Neural cell (in vitro differentiated cells): ENCODE data around the gene LRRC26. TPM values are rescaled to one million over a fixed set of nuclear protein-coding genes. Genes with fewer than 3 reads are reported as not detected.

Experiments used
- H2AFZ ChIP-seq: fragments of 200-600, 300-800 bp; sonication (generic), shearing (Covaris generic); 2 replicates; pipeline ENCODE4 v1.6.0; 2014; ENCODE audit warnings: low read depth, mild to moderate bottlenecking, antibody characterized with exemption, low read length, moderate library complexity
- H3F3A ChIP-seq: fragments of 200-600 bp; shearing (Covaris generic); 2 replicates; pipeline ENCODE4 v1.6.1; 2016; ENCODE audit warnings: mild to moderate bottlenecking, moderate library complexity, mixed read lengths, antibody characterized with exemption, low read length; ENCODE audit not compliant: insufficient read depth, poor library complexity, severe bottlenecking
- H3K27ac ChIP-seq: fragments of 200-600, 300-800 bp; sonication (generic), shearing (Covaris generic); 2 replicates; pipeline ENCODE4 v1.5.1; 2014; ENCODE audit warnings: mild to moderate bottlenecking, low read length, moderate library complexity
- H3K27me3 ChIP-seq: fragments of 300-800, 200-600 bp; sonication (generic), shearing (Covaris generic); 2 replicates; pipeline ENCODE4 v1.6.0; 2014; ENCODE audit warnings: mild to moderate bottlenecking, low read depth, low read length, moderate library complexity; ENCODE audit not compliant: insufficient read depth
- H3K36me3 ChIP-seq: fragments of 300-800, 200-600 bp; sonication (generic), shearing (Covaris generic); 2 replicates; pipeline ENCODE4 v1.5.1; 2014; ENCODE audit warnings: mild to moderate bottlenecking, antibody characterized with exemption, low read length, moderate library complexity; ENCODE audit not compliant: insufficient read depth
- H3K4me2 ChIP-seq: fragments of 300-800, 200-600 bp; sonication (generic), shearing (Covaris generic); 2 replicates; pipeline ENCODE4 v1.6.0; 2014; ENCODE audit warnings: mild to moderate bottlenecking, low read length
- H3K4me3 ChIP-seq: fragments of 300-800, 200-600 bp; sonication (generic), shearing (Covaris generic); 2 replicates; pipeline ENCODE4 v1.5.1; 2014; ENCODE audit warnings: mild to moderate bottlenecking, low read length, moderate library complexity
- H3K79me2 ChIP-seq: fragments of 200-600 bp; shearing (Covaris generic); replicated peaks from 2 replicates; pipeline ENCODE4 v1.6.0; 2014; ENCODE audit warnings: mild to moderate bottlenecking, low read length, moderate library complexity; ENCODE audit not compliant: insufficient read depth
- H3K9ac ChIP-seq: fragments of 300-800, 200-600 bp; sonication (generic), shearing (Covaris generic); 2 replicates; pipeline ENCODE4 v1.6.1; 2016; ENCODE audit warnings: mild to moderate bottlenecking, low read length, mixed read lengths
- H3K9me2 ChIP-seq: fragments of 200-600 bp; shearing (Covaris generic); 2 replicates; pipeline ENCODE4 v1.6.1; 2016; ENCODE audit warnings: mild to moderate bottlenecking, low read length, mixed read lengths; ENCODE audit not compliant: insufficient read depth
- H3K9me3 ChIP-seq: fragments of 200-600, 300-800 bp; sonication (generic), shearing (Covaris generic); 2 replicates; pipeline ENCODE4 v1.6.1; 2016; ENCODE audit warnings: mild to moderate bottlenecking, mixed run types, low read length, moderate library complexity, mixed read lengths
- H4K20me1 ChIP-seq: fragments of 200-600 bp; shearing (Covaris generic); 2 replicates; pipeline ENCODE4 v1.6.1; 2016; ENCODE audit warnings: mild to moderate bottlenecking, mixed run types; ENCODE audit not compliant: insufficient read depth
- EP300 ChIP-seq: fragments of 450-650 bp; conservative IDR thresholded peaks from 2 replicates; pipeline ENCODE4 v1.6.1; 2014; ENCODE audit warnings: antibody characterized with exemption, mild to moderate bottlenecking, moderate library complexity; ENCODE audit not compliant: poor library complexity, severe bottlenecking
- EZH2 ChIP-seq: fragments of 200-600, 300-800 bp; shearing (Covaris generic), sonication (generic); IDR thresholded peaks from 2 replicates; pipeline ENCODE4 v1.6.1; 2014; ENCODE audit warnings: antibody characterized with exemption, low read length, borderline replicate concordance, mild to moderate bottlenecking; ENCODE audit not compliant: insufficient read depth, poor library complexity, severe bottlenecking
- MXI1 ChIP-seq: fragments of 450-650 bp; conservative IDR thresholded peaks from 2 replicates; pipeline ENCODE4 v1.6.1; 2014; ENCODE audit warnings: antibody characterized with exemption, mild to moderate bottlenecking; ENCODE audit not compliant: poor library complexity, severe bottlenecking
- POLR2AphosphoS5 ChIP-seq: IDR thresholded peaks from 2 replicates; pipeline ENCODE4 v1.6.1; 2012
- RAD21 ChIP-seq: fragments of 450-650 bp; conservative IDR thresholded peaks from 2 replicates; pipeline ENCODE4 v1.6.1; 2014; ENCODE audit warnings: antibody characterized with exemption, mild to moderate bottlenecking, moderate library complexity
- SMC3 ChIP-seq: fragments of 450-650 bp; conservative IDR thresholded peaks from 2 replicates; pipeline ENCODE4 v1.6.1; 2014; ENCODE audit warnings: antibody characterized with exemption, mild to moderate bottlenecking, moderate library complexity; ENCODE audit not compliant: poor library complexity
- TAF1 ChIP-seq: IDR thresholded peaks from 2 replicates; pipeline ENCODE4 v1.6.1; 2012; ENCODE audit warnings: low read depth
- polyA plus RNA-seq: library from polyadenylated mRNA; depleted of rRNA; stranded (reverse); fragments of >200 nt; gene quantifications from 2 replicates; pipeline ENCODE4 v1.2.3, GENCODE V29; 2014
- TF ChIP-seq, protein P1 (sequence below): fragments of 450-650 bp; IDR thresholded peaks from 2 replicates; pipeline ENCODE4 v1.5.1; 2014; ENCODE audit warnings: antibody characterized with exemption, mild to moderate bottlenecking, moderate library complexity; ENCODE audit not compliant: poor library complexity, severe bottlenecking
- TF ChIP-seq, protein P2 (sequence below): IDR thresholded peaks from 2 replicates; pipeline ENCODE4 v1.6.1; 2012; ENCODE audit warnings: borderline replicate concordance

Gene LRRC26
- polyA plus RNA-seq, 1 donor from 2014 or later: 2.2 TPM

DNA sequence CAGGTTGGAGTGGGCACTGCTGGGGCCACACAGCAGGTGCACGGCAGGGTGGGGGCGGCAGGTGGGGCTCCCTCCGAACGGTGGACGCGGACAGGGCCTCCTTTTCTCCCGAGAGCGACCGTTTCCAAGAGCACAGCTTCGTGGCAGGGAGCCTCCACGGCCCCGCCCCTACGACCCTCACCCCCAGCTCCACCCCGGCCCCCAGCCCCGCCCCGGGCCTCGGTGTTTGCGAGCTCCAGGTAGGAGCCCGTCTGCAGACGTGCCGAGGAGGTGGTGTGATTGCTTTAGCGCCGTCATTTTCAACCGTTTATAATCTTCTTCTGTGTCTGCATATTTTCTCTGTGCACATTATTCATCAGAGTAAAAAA, 22.1 kb downstream of the LRRC26 start:
- H3K9ac ChIP-seq: no peak overlapping the region
- no peaks in the 10 kb centered on the region for H3K9me2 ChIP-seq
- no peak overlapping the region for H3K4me3 ChIP-seq
- no peaks in the 10 kb centered on the region for H3K36me3 ChIP-seq
- no peak overlapping the region for H2AFZ ChIP-seq
- TF ChIP-seq EP300 (no peak), MXI1 (no peak), SMC3 (no peak), EZH2 (no peak), RAD21 (no peak)
- no peak overlapping the region for H3K27ac ChIP-seq
- H4K20me1 ChIP-seq: no peaks in the 10 kb centered on the region
- no peaks in the 10 kb centered on the region for H3F3A ChIP-seq
- no peaks in the 10 kb centered on the region for H3K9me3 ChIP-seq
- H3K79me2 ChIP-seq: no peaks in the 10 kb centered on the region
- no peak overlapping the region for H3K4me2 ChIP-seq
- peaks cover 14% of the 10 kb centered on the region for H3K27me3 ChIP-seq

DNA sequence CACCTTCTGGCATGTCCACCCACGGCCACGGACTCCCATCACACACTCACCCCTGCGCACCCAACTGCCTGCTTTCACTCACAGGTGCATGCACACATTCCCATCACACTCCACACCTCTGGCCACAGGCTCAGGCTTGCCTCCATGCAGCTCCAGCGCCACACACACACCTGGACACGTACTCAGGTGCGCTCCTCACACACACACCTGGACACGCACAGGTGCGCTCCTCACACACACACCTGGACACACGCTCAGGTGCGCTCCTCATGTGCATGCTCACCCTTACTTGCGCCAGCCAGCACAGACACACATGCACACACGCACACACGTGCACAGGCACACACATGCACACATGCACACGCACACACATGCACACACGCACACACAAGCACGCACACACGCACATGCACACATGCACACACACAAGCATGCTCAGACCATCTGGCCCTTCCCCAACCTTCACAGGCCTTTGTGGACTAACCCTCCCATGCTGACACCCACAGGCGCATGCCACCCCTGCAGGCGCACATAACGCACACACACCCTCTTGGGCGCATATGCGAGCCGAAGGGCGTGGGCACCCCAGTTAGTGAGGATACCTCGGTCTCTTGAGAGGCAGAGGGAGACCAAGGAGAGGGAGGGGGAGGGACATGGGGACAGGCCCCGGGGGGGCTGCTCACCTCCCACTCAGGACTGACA, 22.6 kb downstream of the LRRC26 start:
- TF ChIP-seq EP300 (no peak), SMC3 (no peak), MXI1 (no peak)
- TF ChIP-seq, protein P1, sequence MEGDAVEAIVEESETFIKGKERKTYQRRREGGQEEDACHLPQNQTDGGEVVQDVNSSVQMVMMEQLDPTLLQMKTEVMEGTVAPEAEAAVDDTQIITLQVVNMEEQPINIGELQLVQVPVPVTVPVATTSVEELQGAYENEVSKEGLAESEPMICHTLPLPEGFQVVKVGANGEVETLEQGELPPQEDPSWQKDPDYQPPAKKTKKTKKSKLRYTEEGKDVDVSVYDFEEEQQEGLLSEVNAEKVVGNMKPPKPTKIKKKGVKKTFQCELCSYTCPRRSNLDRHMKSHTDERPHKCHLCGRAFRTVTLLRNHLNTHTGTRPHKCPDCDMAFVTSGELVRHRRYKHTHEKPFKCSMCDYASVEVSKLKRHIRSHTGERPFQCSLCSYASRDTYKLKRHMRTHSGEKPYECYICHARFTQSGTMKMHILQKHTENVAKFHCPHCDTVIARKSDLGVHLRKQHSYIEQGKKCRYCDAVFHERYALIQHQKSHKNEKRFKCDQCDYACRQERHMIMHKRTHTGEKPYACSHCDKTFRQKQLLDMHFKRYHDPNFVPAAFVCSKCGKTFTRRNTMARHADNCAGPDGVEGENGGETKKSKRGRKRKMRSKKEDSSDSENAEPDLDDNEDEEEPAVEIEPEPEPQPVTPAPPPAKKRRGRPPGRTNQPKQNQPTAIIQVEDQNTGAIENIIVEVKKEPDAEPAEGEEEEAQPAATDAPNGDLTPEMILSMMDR: no peak
- TF ChIP-seq, protein P2, sequence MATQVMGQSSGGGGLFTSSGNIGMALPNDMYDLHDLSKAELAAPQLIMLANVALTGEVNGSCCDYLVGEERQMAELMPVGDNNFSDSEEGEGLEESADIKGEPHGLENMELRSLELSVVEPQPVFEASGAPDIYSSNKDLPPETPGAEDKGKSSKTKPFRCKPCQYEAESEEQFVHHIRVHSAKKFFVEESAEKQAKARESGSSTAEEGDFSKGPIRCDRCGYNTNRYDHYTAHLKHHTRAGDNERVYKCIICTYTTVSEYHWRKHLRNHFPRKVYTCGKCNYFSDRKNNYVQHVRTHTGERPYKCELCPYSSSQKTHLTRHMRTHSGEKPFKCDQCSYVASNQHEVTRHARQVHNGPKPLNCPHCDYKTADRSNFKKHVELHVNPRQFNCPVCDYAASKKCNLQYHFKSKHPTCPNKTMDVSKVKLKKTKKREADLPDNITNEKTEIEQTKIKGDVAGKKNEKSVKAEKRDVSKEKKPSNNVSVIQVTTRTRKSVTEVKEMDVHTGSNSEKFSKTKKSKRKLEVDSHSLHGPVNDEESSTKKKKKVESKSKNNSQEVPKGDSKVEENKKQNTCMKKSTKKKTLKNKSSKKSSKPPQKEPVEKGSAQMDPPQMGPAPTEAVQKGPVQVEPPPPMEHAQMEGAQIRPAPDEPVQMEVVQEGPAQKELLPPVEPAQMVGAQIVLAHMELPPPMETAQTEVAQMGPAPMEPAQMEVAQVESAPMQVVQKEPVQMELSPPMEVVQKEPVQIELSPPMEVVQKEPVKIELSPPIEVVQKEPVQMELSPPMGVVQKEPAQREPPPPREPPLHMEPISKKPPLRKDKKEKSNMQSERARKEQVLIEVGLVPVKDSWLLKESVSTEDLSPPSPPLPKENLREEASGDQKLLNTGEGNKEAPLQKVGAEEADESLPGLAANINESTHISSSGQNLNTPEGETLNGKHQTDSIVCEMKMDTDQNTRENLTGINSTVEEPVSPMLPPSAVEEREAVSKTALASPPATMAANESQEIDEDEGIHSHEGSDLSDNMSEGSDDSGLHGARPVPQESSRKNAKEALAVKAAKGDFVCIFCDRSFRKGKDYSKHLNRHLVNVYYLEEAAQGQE: no peak
- no peaks in the 10 kb centered on the region for H3K9me3 ChIP-seq
- H3K27me3 ChIP-seq: peaks cover 19% of the 10 kb centered on the region
- no peak overlapping the region for H2AFZ ChIP-seq
- H3K4me2 ChIP-seq: no peak overlapping the region
- H3K4me3 ChIP-seq: no peak overlapping the region
- no peaks in the 10 kb centered on the region for H3K36me3 ChIP-seq
- H3K27ac ChIP-seq: no peak overlapping the region
- H3K9me2 ChIP-seq: no peaks in the 10 kb centered on the region
- H3K79me2 ChIP-seq: no peaks in the 10 kb centered on the region
- H4K20me1 ChIP-seq: no peaks in the 10 kb centered on the region
- no peaks in the 10 kb centered on the region for H3F3A ChIP-seq
- no peak overlapping the region for H3K9ac ChIP-seq

DNA sequence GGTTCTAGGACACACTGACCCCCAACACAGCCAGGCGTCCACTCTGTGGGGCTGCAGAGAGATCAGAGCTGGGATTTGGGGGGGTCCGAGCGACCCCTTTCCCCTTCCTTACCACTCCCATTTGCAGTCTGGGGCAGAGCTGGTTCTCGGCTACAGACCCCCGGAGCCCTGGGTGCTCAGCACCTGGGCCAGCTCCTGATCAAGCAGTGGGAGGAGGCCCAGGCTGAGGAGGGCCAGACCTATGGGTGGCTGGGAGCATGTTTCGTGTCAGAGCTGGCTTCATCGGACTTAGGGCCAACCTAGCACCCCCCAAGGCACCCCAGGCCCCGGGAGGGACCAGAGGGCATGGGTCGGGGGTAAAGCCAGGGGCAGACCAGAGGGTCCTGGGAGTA, 23.3 kb downstream of the LRRC26 start:
- no peaks in the 10 kb centered on the region for H3K9me2 ChIP-seq
- H3K27me3 ChIP-seq: peaks cover 26% of the 10 kb centered on the region
- H3K36me3 ChIP-seq: no peaks in the 10 kb centered on the region
- no peaks in the 10 kb centered on the region for H4K20me1 ChIP-seq
- no peak overlapping the region for H3K4me3 ChIP-seq
- no peak overlapping the region for H3K9ac ChIP-seq
- no peak overlapping the region for H2AFZ ChIP-seq
- H3K9me3 ChIP-seq: no peaks in the 10 kb centered on the region
- no peak overlapping the region for H3K27ac ChIP-seq
- no peaks in the 10 kb centered on the region for H3K79me2 ChIP-seq
- H3F3A ChIP-seq: no peaks in the 10 kb centered on the region
- no peak overlapping the region for H3K4me2 ChIP-seq
- TF ChIP-seq POLR2AphosphoS5 (no peak), RAD21 (no peak), TAF1 (no peak), SMC3 (no peak), EZH2 (no peak), EP300 (no peak), MXI1 (no peak)
- TF ChIP-seq, protein P2: no peak
- TF ChIP-seq, protein P1: no peak
